Activated naive CD4-positive, alpha-beta T cell treated with Interleukin-2 at 50 U/mL for 16 hours (primary cell): ENCODE data around the gene MUC2.

Experiments used
- DNase-seq: peaks from one replicate; pipeline ENCODE4 v3.0.0-alpha.2; 2020

The MUC2 gene

DNA sequence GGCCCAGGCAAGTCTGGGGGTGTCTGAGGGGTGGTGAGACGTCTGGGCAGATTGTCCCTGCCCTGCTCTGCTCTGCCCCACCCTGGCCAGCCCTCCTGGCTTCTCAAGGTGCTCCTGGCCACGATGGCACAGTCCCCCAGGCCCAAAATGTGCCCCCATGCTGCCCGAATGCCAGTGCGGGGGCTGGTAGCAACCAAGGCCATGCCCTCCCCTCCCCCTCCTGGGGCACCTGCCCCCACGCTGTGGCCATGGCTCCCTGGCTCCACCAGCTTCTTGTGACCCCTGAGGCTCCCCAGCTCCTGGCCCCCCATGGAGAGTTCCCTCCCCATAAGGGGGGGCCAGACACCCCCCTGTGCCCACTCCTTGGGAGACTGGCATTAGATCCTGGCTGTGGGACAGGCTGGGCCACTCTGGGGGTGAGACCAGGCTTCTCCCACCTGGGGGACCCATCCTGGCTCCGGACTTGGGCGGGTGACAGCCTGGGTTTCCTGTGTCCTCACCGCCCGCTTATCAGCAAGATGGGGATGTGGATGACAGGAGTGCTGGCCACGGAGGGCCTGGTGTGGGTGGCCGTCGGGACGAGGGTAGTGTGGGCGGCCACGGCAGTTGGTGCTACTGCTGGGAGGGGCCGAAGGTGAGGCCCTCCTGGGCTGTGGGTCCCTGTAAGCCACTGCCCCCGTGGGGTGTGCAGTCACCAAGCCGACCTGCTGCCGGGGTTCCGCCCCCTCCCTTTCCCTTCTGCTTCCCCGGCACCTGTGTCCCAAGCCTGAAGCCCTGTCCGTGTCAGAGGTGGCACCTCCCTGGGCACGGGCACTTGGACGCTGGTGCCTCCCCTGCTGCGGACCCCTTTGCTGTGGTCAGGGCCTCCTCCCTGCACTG lies 22.3 kb upstream of the MUC2 start:
- DNase-seq: no peak

DNA sequence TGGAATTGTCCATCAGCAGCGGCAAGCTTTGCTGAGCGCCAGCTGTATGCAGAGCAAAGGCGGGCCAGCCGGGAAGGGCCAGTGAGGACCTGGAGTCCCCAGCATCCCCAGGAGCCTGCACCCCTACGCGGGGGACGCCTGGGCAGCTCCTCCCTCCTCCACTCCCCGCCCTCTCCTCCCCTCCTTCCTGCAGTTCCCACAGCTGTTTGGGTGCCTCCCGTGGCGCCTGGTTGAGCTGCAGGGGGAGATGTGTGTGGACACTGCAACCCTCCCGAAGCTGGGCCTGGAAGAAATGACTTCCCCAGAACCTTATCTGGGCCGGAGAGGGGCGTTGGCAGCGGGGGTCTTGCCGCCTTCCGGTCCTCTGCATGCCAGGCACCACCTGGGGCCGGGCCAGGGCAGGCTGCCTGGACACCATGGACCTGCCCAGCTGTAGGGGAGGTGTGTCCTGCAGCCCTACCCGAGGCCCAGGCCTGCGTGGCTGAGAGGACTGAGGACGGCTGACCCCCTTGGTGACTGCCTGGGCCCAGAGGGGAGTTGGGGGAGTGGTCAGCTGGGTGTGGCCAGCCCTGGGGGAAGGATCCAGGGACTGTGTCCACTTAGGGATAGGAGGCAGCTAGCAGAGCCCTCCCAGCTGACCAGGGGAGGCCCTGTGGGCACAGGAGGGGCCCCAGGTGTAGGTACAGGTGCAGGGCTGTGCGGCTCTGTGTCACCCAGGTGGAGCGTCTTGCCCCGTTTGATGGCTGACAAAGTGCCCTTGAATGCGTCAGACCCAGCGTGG lies 21.4 kb upstream of the MUC2 start:
- DNase-seq: no peak

DNA sequence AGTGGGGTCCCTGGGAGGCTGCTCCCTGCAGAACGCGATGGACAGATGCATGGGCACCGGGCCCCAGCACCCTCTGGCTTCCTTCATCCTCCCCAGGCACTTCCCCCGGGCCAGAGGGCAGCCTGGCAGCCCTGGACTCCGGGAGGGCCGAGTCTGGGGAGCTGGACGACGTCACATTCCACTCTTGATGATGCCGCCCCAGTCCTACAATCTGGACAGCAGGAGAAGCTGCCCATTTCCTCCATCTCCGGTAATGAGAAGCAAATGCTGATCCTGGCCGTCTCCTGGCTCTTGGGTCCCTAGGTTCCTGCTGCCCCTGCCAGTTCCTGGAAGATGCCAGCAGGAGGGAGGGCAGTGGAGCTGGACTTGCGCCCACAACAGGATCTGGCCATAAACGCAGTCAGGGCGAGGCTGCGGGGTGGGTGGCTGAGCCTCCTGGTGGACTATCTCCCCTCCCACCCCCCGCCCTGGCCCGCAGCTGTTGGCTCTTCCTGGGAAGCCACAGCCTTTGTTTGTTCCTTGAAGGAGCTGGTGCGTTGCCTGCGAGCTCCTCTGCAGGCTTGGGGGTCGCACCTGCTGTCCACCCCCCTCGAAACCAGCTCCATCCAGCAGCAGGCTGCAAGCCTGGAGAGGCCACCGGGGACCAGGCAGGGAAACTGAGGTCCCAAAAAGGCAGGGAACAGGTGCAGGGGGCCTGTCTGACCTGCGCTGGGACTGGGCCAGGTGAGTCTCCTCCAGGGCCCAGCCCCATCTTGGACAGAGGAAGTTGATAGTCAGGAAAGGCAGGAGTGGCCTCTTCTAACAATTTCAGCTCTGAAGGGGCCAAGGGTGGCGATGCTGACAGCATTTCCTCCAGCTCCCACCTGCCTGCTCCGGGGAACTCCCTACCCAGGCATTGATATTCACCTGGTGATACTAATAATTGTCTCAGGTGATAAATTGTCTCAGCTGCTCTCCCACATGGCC lies 20.2 kb upstream of the MUC2 start:
- DNase-seq: no peak

DNA sequence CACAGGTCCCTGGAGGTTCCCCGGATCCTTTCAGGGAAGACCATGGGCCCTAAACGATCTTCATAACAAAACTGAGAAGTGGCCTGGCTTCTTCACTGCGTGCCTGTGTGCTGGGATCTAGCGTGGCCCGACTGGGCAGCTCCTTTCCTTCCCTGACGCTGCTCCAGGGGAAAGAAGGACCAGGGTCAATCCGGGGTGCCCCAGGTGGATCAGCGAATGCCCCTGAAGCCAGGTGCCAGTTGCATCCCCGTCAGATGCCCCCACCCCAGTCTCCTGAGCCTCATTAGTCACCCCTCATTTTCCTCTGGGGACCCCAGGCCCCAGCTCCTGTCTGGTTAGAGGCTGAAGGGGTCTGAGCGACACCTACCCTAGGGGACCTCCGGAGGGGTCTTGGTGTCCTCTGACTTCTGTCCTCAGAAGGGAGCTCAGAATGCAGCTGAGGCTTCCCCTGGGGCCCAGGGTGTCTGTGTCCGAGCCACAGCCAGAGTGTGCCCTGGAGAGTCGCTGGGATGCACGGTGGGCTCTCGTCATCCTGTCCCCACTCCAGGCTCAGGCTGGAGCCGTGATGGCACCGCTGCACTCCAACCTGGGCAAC lies 19.5 kb upstream of the MUC2 start:
- no peak for DNase-seq

DNA sequence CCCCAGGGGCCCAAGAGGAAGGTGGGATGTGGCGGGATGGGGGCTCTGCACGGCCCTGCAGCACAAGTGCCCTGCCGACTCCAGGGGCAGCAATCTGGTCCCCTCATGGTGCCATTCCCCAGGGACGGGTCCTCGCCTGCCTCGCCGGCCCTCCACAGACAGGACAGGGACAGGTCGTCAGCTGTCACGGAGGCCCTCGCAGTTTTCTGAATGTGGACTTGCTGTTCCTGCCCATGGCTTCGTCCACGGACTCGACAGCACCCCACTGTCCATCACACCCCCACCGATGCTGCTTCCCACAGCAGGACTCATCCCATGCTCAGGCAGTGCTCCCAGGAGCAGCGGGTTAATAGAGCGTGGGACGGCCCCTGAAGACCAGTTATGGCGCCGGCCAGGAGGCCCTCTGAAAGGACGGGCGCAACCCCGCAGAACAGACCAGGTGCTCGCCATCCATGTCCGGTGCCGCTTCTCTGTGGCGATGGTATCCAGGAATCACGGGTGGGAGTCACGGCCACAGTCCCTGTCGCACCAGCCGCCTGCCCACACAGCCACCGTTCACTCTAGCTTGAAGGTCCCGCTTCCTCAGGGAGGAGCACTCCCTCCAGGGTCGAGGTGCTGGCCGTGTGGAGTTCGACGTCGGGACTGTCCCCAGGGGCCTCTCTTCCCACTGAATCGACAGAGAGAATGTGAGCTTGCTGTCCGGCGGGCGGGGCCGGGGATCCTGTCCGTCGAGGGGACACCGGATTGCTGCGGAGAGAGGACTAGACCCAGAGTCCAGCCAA lies 18.5 kb upstream of the MUC2 start:
- DNase-seq: no peak

DNA sequence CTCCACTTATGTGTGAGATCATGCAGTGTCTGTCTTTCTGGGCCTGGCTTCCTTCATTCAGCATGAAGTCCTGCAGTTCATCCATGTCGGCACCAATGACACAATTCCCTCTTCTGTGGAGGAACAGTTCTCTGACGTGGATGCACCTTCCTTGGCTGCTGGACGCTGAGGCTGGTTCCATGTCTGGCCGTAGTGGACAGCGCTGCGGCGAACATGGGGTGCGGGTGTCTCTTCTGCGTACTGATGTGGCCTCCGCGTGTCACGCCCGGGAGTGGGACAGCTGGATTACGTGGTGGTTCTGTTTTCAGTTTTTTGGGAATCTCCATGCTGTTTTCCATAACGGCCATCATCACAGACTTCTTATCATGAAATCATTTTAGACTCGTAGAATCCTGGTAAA lies 16.9 kb upstream of the MUC2 start:
- DNase-seq: no peak

DNA sequence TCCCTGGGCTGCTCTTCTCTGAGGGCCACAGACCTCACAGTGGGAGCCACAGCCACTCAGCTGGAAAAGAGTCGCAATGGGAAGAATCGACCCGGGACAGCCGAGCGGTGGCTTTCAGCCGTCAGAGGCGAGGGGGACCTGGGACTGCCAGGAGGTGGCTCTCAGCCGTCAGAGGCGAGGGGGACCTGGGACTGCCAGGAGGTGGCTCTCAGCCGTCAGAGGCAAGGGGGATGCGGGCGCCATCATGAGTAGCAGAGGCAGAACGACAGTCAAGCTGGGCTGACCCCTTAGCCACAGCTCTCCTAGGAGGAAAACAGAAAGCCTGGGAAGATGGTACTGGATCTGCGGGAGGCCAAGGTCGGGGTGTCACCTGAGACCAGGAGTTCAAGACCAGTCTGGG lies 14.9 kb upstream of the MUC2 start:
- no peak for DNase-seq

DNA sequence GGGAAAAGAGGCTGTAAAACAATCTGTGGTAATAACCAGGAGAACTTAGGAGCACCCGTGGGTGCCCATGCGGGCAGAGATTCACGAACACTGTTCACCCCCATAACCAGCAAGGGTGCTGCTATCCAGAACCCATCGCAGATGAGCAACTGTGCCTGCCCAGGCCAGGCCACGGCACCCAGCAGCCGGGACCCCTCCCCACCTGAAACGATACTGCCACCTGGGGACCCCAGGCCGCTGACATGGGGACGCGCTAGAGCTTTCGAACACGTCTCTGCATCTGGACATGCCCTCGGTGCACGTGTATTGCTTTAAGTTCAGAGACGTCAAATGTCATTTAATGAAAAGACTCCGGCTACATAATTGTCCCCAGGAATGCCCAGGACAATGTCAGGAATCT lies 14.3 kb upstream of the MUC2 start:
- no peak for DNase-seq

DNA sequence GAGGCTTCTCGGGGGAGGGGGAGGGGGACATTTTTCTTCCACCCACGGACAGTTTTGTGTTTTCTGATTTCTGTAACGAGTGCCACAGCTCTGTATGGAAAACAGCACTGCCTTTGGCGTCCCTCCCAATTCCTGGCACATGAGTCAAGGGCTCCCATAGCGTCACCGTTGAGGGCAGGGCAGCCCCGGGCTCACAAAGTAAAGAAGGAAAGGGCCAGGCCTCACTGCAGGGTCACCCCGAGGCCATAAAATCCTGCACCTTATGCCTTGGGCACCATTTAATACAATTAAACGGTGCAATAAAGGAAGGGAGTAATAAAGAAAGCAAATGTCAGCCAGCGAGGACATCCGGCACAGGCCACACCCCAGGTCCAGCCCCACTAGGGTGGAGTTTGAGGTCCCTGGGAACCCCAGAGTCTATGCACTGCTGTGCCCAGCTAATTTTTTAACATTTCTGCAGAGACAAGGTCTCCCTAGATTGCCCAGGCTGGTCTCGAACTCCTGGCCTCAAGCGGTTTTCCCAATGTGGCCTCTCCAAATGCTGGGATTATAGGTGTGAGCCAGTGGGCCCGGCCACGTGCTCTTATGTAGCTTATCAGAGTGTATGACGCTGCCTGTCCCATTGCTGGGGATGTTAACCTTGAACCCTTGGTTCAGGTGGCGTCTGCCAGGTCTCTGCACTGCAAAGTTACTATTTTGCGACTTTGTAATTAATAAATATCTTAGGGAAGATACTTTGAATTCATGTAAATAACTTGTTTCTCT lies 13.6 kb upstream of the MUC2 start:
- no peak for DNase-seq

DNA sequence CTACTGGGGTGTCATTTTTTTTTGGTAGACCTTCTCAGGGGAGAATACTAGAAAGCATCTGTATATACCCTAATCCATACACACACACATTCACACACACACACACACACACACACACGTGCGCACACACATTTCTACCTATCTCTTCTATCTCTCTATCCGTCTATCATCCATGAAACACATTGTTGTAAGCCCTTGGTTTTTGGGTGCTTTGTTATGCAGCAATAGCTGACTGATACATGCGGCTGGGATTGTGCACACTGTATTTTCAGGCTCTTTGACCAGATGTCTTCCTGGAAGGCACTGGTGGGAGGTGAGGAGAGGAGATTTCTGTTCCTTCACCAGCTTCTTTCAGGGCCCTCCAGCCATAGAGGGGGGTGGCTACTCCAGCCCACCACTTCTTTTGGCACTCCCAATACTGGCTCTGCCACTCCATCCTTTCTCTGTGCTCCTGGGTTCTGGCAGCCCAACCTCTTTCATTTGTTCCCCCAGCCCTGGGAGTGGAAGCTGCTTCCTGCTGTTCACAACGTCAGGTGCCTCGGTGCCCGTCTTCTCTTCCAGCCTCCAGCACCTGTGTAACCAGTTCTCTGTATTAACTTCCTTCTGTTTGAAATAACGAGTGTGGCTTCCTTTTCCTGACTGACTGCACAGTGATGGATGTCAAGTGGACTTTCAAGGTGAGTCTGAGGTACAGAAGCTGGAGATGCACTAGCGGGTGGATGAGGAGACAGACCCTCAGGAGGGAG lies 12.4 kb upstream of the MUC2 start:
- DNase-seq: no peak

DNA sequence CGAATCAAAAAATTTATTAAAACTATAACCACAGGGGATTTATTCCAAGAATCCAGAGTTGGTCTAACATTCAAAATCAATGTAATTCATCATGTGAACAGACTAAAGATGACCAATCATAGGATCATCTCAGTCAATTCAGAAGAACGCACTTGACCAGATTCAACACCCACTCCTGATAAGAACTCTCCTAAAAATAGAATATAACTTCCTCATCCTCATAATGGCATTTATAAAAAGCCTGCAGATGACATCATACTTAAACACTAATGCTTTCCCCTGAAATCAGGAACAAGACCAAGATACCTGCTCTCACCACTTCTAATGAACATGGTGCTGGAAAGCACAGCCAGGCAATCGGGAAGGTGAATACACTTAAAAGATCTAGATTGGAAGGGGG lies 10.5 kb upstream of the MUC2 start:
- DNase-seq: no peak

DNA sequence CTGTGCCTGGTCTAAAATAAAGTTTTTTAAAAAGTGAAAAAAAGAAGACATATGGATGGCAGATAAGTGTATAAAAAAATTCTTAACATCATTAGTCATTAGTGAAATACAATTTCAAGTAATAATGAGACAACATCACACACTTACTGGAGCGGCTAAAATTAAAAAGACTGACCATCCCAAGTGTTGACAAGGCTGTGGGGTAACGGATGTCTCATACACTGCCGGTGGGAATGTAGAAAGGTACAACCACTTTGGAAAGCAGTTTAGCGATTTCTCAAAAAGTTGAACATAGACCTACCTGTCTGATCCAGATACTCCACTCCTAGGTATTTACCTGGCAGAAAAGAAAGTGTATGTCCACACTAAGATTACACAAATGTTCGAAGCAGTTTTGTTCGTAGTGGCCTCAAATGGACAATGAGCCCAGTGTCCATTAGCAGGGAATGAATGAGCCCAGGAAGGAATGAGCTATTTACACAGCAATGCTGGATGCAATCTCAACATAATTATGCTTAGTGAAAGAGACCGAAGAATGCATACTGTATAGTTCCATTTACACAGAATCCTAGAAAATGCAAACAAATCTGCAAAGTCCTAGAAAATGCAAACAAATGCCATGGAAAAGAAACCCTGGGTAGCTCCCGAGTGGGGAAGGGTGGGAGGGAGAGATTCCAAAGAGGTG lies 6.7 kb upstream of the MUC2 start:
- DNase-seq: no peak

DNA sequence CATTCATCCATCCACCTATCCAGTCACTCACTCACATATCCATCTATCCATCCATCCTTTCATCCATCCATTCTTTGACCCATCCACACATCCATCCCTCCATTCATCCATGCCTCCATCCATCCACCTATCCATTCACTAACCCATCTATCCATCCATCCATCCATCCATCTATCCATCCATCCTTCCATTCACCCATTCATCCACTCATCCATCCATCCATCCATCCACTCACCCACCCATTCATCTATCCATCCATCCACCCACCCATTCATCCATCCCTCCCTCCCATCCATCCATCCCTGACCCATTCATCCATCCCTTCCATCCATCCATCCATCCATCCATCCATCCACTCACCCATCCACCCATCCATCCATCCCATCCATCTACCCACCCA lies 4.9 kb upstream of the MUC2 start:
- no peak for DNase-seq

DNA sequence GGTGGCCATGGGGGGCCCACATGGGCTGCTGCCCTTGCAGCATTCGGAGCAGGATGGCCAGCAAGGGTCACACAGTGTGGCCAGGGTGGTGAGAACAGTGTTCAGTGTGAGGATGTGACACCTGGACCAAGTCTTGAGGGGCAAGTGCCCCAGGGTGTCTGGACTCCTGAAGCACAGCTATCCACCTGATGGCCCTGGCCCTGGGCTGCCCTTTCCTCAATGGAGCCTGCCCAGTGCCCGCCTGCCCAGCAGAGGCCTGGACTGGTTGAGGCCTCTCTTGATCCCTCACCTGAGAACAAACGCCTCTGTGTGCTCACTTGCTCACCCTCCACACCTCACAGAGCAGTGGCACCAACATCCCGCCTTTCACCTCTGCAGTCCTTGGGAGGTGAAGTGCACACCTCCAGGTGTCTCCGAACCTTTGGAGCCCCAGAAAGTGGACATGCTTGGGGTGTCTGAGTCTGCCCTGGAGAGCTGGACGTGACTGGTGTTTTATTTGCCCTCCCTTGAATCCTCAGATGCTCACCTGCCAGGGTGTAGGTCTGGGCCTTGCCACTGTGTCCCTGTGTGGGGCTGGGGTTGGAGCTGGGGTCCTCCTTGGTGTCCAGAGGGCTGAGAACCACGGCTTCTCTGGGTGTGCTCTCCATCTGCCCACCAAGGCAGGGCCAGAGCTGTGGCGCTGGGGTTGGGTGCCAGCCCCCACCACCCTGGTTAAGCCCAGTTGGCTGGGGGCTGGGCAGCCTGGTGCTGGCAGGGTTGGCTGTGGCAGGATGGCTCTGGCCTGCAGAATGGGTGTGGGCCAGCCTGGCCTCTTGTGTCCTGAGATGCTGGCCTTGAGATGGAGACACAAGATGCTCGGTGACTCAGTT lies 3.8 kb upstream of the MUC2 start:
- DNase-seq: no peak

DNA sequence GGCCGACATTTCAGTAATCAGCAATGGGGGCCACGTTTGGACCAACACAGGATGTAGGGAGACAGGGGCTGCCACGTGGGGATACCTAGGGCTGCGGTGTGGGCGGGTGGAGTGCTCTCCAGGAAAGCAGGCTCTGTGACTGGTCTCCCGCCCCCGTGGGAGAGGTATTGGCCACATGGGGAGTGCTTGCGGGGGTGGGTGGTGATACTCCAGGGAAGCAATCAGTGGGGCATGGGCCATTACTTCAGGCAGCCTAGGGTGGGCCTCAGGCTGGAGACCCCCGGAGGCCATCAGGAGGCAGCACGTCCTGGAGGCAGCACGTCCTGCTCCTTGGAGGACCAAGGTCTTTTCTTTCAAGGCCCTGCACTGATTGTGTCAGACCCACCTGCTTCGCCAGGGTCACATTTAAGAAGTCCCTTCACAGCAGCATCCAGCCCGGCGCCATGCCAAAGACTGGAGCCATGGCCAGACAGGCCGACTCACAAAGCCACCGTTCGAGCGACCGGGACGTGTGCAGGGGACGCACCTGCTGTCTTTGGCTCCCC lies 3.0 kb upstream of the MUC2 start:
- no peak for DNase-seq

DNA sequence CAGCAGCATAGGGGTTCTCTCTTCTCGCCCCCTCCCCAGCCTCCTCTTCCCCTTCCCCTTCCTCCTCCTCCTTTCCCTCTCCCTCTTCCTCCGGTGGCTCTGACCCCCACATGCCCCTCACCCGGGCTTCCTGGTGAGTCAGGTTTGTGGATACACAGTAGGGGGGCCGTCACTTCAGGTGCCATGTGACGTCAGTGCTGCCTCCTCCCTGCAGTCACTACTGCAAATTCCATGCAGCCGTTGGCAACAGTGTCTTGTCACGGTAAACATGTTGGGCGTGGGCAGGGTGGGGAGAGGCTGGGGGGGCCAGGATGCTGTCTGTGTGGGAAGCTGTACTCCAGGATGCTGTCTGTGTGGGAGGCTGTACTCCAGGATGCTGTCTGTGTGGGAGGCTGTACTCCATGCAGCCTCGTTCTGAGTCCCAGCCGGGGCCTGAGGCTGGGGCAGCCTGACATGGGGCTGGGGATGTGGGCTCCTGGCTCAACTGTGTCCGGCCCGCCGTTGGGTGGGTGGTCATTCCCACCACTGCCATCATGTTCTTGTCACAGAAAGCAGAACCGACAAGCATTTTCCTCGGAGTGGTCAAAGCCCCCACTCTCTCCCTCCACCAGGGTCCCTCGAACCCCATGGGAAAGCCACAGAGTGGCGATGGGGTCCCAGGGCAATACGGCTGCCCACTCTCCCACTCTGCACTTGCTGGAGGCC lies 2.4 kb upstream of the MUC2 start:
- no peak for DNase-seq

DNA sequence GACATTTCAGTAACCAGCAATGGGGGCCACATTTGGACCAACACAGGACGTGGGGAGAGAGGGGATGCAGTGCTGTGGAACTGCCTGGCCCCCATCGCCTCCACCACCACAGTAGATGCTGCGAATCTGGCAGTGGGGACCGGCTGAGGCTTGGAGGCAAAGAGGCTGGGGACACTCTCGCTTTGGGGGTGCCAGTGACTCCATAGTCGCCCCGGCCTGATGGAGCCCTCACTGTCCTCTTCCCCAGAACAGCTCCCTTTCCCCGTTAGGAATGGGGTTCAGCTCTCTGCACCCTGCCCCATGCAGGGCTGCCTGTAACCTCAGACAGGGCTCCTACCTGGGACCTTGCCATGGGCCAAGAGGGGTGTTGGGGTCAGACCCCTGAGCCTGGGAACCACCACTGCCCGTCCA lies 1.8 kb upstream of the MUC2 start:
- DNase-seq: no peak

DNA sequence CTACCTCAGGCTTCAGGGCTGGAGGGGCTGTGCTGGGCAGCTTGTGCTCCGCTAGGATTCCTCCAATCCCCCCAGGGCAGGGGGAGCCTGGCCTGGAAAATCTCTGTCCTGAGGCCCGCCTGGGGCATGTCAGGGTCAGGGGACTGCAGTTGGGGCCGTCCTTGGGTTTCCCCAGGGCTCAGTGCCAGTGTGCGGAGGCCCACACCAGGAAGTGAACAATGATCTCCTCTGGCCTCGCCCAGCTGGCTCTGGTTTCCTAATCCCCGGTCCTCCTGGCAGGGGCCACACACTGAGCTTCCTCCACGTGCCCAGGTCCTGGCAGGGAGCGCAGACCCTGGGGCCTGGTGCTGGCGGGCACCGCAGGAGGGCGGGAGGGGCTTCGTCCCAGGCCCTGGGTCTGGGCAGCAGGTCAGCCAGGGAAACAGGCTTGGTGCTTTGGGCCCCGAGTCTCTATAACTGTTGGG lies 1.4 kb upstream of the MUC2 start:
- no peak for DNase-seq
